Mucosa of descending colon (tissue), 3 donors: ENCODE data around the gene UPK3B. TPM values are rescaled to one million over a fixed set of nuclear protein-coding genes. Genes with fewer than 3 reads are reported as not detected.
"Not testable (repeated sequence)": the region's sequence is repeated elsewhere in the genome, so short reads cannot be mapped to it uniquely, and the experiment has no call there.

Source experiments
- ATAC-seq: fragments of 200-7000 bp; cut with Tn5 transposase; one replicate; pipeline ENCODE4 v1.9.1; 2020; ENCODE audit warnings: mild to moderate bottlenecking, moderate library complexity
- DNase-seq, 3 donors: peaks; one replicate each; pipeline ENCODE4 v3.0.0-alpha.2; 2020
- H3K36me3 ChIP-seq: fragments of 200-600 bp; one replicate; pipeline ENCODE4 v1.8.0; 2021; ENCODE audit warnings: low read depth, mild to moderate bottlenecking
- H3K4me1 ChIP-seq: fragments of 200-600 bp; one replicate; pipeline ENCODE4 v1.8.0; 2021; ENCODE audit warnings: low read depth, mild to moderate bottlenecking
- H3K4me3 ChIP-seq: fragments of 200-600 bp; one replicate; pipeline ENCODE4 v1.8.0; 2021; ENCODE audit warnings: mild to moderate bottlenecking
- H3K9me3 ChIP-seq: fragments of 200-600 bp; one replicate; pipeline ENCODE4 v1.8.0; 2021; ENCODE audit warnings: mild to moderate bottlenecking
- intact Hi-C, 2 donors: fragments of 100-400 bp; cut with DNase I in 1 of 2; cut with micrococcal nuclease in 1 of 2; formaldehyde crosslinking; loops; one replicate each; pipeline versions ENCODE4 v1.11.0 to v1.11.1; 2022; cut with DNase I, micrococcal nuclease
- total RNA-seq, 3 donors: library from RNA; stranded (reverse); fragmentation: NEBNext Ultra II Directional in 2 of 3; extraction: Animal tissue kit (Norgen Biotek cat#: 25700) in 2 of 3; gene quantifications; one replicate each; pipeline versions ENCODE4 v1.2.1 to v1.2.4, GENCODE V29; 2021 to 2023
- donor health status: DM: no; HTN: no; CAD: no; lungs with moderate emphysema.
- donor health status: DM: no; HTN: no; CAD: no.
- donor health status: DM: no; HTN: yes; CAD: no.

Gene UPK3B
- total RNA-seq, 3 donors from 2014 or later: 2.2 to 4.3 (median 3.6) TPM

DNA sequence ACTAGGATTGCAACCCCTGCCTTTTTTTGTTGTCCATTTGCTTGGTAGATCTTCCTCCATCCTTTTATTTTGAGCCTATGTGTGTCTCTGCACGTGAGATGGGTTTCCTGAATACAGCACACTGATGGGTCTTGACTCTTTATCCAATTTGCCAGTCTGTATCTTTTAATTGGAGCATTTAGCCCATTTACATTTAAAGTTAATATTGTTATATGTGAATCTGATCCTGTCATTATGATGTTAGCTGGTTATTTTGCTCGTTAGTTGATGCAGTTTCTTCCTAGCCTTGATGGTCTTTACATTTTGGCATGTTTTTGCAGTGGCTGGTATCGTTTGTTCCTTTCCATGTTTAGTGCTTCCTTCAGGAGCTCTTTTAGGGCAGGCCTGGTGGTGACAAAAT, 54.6 kb downstream of the UPK3B start:
- H3K4me3 ChIP-seq, H3K36me3 ChIP-seq, DNase-seq, ATAC-seq, H3K9me3 ChIP-seq, intact Hi-C loops, H3K4me1 ChIP-seq: not testable (repeated sequence)

Other genes with a start within 250 kb of the UPK3B start
- 100 to 1,000 TPM; 207 to 840 (median 310) TPM for gene HSPB1, start 207.9 kb upstream of the UPK3B start, total RNA-seq
- 100 to 1,000 TPM in 2 of 3 donors, 10 to 100 TPM in 1; 74.3 to 114 (median 102) TPM for gene YWHAG, start 151.6 kb upstream of the UPK3B start, total RNA-seq
- under 1 TPM in 2 of 3 donors, not detected in 1; 0.32 to 0.72 TPM for gene SSC4D, start 100.9 kb upstream of the UPK3B start, total RNA-seq
- 10 to 100 TPM in 2 of 3 donors, 1 to 10 TPM in 1; 4.4 to 16.1 (median 10.8) TPM for gene ZP3, start 85.6 kb upstream of the UPK3B start, total RNA-seq
- 10 to 100 TPM; 52.3 to 91.6 (median 83.7) TPM for gene DTX2, start 48.8 kb upstream of the UPK3B start, total RNA-seq
- under 1 TPM in 2 of 3 donors, not detected in 1; 0.20 to 0.51 TPM for gene SPDYE16, start 32.7 kb downstream of the UPK3B start, total RNA-seq
- 10 to 100 TPM; 10.9 to 17.4 (median 17.3) TPM for gene POMZP3, start 116.7 kb downstream of the UPK3B start, total RNA-seq